ENCODE results near the gene COX17. TPM values are rescaled to one million over a fixed set of nuclear protein-coding genes. Genes with fewer than 3 reads are reported as not detected.

The COX17 gene
- total and polyA plus RNA-seq, 2 of the 13 experiments (the other 11 are each of a cell fraction or from before 2014, with no cell fraction given): 41.4 to 51.0 TPM

- TF ChIP-seq GABPA (IDR thresholded peaks at IDR 0.05; ENCODE audit: low read depth, low read length) (peak; percentile 79), GABPA (CRISPR knock-in tag; IDR thresholded peaks at IDR 0.05; ENCODE audit: low read depth) (peak; percentile 91), HIC2 (CRISPR knock-in tag; IDR thresholded peaks at IDR 0.05; ENCODE audit: low read depth) (no peak), ZBTB49 (CRISPR knock-in tag; IDR thresholded peaks at IDR 0.05; ENCODE audit: borderline replicate concordance) (no peak), ATF1 (CRISPR knock-in tag; IDR thresholded peaks at IDR 0.05) (peak; percentile 72; the same call in 1 of the 2 replicates), PPARG (CRISPR knock-in tag; conservative IDR thresholded peaks at IDR 0.05) (peak; percentile 59; the same call in 1 of the 2 replicates), FOXK2 (IDR thresholded peaks at IDR 0.05) (peak; percentile 51; the same call in 1 of the 2 replicates), ARNT (IDR thresholded peaks at IDR 0.05) (no peak), ETV5 (CRISPR knock-in tag; IDR thresholded peaks at IDR 0.05; ENCODE audit: borderline replicate concordance) (peak; percentile 77), JUND (CRISPR knock-in tag; IDR thresholded peaks at IDR 0.05) (no peak), TFDP2 (CRISPR knock-in tag; IDR thresholded peaks at IDR 0.05) (peak; percentile 87), ZNF691 (CRISPR knock-in tag; IDR thresholded peaks at IDR 0.05; ENCODE audit: borderline replicate concordance, low read depth) (no peak), ZNF839 (CRISPR knock-in tag; IDR thresholded peaks at IDR 0.05; ENCODE audit: borderline replicate concordance) (no peak; the same call in 1 of the 2 replicates), MYPOP (CRISPR knock-in tag; IDR thresholded peaks at IDR 0.05) (0 out of 2 replicates have a peak, but pooled peaks have one; percentile 45), MXI1 (IDR thresholded peaks at IDR 0.05; ENCODE audit: borderline replicate concordance, low read depth, low read length) (peak; percentile 39; the same call in 1 of the 3 replicates), THAP11 (CRISPR knock-in tag; IDR thresholded peaks at IDR 0.05) (peak; percentile 85), ZNF800 (CRISPR knock-in tag; IDR thresholded peaks at IDR 0.05) (no peak)
These were observed at the start of gene COX17 (continued) for GRCh38 chr3:119676771-119677640.
